ENCODE measurements around the gene TEKT3.

The TEKT3 gene

GRCh38 chr17:15341385-15341849 is at the start of gene TEKT3:
TSS of gene TEKT3 (minus strand) at chr17:15341597. CDS start at chr17:15331585, 10,012 bp downstream.
- DNase-seq, result peak; percentile 32 to 86

GRCh38 chr17:15388356-15389041 is 47.1 kb upstream of the TEKT3 start:
- DNase-seq, result no peak

- DNase-seq, result no peak
Measured at GRCh38 chr17:15386083-15386482, 44.7 kb upstream of the TEKT3 start.

- no peak for DNase-seq
Measured at GRCh38 chr17:15385305-15385704, 43.9 kb upstream of the TEKT3 start.

- DNase-seq, result no peak
Measured at GRCh38 chr17:15384142-15384787, 42.9 kb upstream of the TEKT3 start.

GRCh38 chr17:15382914-15383313 is 41.5 kb upstream of the TEKT3 start:
- DNase-seq, result no peak

- no peak for DNase-seq
Measured at GRCh38 chr17:15381707-15382106, 40.3 kb upstream of the TEKT3 start.

GRCh38 chr17:15380446-15380845 is 39.0 kb upstream of the TEKT3 start:
- no peak for DNase-seq

- DNase-seq, result no peak
Measured at GRCh38 chr17:15379659-15380058, 38.3 kb upstream of the TEKT3 start.

GRCh38 chr17:15378243-15378642 is 36.8 kb upstream of the TEKT3 start:
- no peak for DNase-seq

GRCh38 chr17:15377616-15378015 is 36.2 kb upstream of the TEKT3 start:
- DNase-seq, result no peak

- DNase-seq, result no peak
Measured at GRCh38 chr17:15377200-15377599, 35.8 kb upstream of the TEKT3 start.

GRCh38 chr17:15371376-15372130 is 30.2 kb upstream of the TEKT3 start:
- no peak for DNase-seq

- DNase-seq, result no peak
Measured at GRCh38 chr17:15368600-15368999, 27.2 kb upstream of the TEKT3 start.

- no peak for DNase-seq
Measured at GRCh38 chr17:15366026-15366425, 24.6 kb upstream of the TEKT3 start.

GRCh38 chr17:15364615-15365014 is 23.2 kb upstream of the TEKT3 start:
- DNase-seq, result no peak

GRCh38 chr17:15363702-15364101 is 22.3 kb upstream of the TEKT3 start:
- DNase-seq, result no peak

- DNase-seq, result no peak
Measured at GRCh38 chr17:15361592-15361991, 20.2 kb upstream of the TEKT3 start.

GRCh38 chr17:15361151-15361550 is 19.8 kb upstream of the TEKT3 start:
- DNase-seq, result no peak

GRCh38 chr17:15354256-15354655 is 12.9 kb upstream of the TEKT3 start:
- DNase-seq, result no peak

- DNase-seq, result no peak
Measured at GRCh38 chr17:15351925-15352324, 10.5 kb upstream of the TEKT3 start.

GRCh38 chr17:15351478-15351840 is 10.1 kb upstream of the TEKT3 start:
- no peak for DNase-seq

GRCh38 chr17:15350777-15351477 is 9.5 kb upstream of the TEKT3 start:
- DNase-seq, result no peak

Data from NCI-H526 (cell line).